Activated CD8-positive, alpha-beta memory T cell treated with anti-CD3 and anti-CD28 coated beads, Interleukin-2, amount 50 U/mL, for 48 hours (primary cell): ENCODE measurements around the gene KCTD10.
A peak's percentile ranks its signal among the peaks of the same experiment; 100 is the strongest.
"Not testable (repeated sequence)": the region's sequence is repeated elsewhere in the genome, so short reads cannot be mapped to it uniquely, and the experiment has no call there.

Experiments
- DNase-seq: peaks from one replicate; pipeline ENCODE4 v3.0.0-alpha.2; 2020

The KCTD10 gene

GRCh38 chr12:109446869-109447268 lies 30.2 kb downstream of the KCTD10 start:
- DNase-seq = no peak

DNA sequence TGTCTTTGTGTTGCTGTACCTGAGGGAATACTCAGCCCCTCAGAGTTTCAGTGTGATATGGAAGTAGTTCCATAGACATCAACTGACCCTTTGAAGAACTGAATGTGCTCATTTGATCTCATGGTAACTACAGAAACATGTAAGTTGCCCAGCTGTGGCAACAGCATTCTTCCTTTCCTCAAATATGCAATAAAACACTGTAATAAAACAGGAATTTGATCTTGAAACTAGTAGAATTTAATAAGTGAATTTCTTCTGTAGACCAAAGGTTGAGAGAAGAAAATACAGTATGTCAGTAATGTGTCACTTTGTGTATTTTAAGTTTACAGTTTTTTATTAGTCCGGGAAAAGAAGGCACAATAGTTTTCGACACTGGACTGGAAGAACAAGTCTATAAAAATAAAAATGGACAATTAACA lies 31.9 kb downstream of the KCTD10 start:
- DNase-seq = no peak

- no peak for DNase-seq
Measured at GRCh38 chr12:109444259-109444658, 32.8 kb downstream of the KCTD10 start.

DNA sequence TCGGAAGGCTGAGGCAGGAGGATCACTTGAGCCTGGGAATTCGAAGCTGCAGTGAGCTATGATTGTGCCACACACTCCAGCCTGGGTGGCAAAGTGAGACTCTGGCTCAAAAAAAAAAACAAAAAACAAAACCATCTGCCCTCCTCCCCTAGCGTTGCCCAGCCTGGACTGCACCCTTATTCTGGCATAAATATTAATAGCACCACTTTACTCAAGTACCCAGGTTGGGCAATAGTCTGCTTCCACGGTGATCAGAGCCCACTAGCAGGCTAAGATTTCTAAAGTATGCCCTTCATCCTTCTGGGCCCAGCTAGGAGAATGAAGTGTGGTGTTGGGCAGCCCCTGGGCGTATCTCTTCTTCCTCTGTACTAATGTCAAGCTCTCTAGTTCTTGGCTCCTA lies 33.3 kb downstream of the KCTD10 start:
- DNase-seq = no peak

GRCh38 chr12:109440851-109441490 lies 36.1 kb downstream of the KCTD10 start:
- no peak for DNase-seq

- not testable (repeated sequence) for DNase-seq
Measured at GRCh38 chr12:109439951-109440350, 37.1 kb downstream of the KCTD10 start.

GRCh38 chr12:109439181-109439580 lies 37.9 kb downstream of the KCTD10 start:
- no peak for DNase-seq

DNA sequence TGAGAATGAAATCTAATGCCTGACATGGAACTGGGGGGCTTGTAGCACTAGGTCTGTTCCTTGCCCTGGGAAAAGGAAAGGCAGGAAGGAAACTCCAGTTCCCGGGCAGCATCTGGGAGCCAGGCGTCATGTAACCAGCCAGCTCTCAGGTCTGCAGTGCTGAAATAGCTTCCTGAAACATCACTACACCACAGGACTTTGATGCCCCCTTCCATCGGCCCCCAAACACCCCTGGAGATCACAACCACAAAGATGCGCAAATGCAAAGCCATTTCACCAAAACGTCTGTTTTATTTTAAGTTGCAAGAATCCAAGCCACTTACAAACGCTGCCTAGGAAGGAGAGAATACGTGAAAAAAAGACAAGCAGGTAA lies 40.9 kb downstream of the KCTD10 start:
- no peak for DNase-seq

DNA sequence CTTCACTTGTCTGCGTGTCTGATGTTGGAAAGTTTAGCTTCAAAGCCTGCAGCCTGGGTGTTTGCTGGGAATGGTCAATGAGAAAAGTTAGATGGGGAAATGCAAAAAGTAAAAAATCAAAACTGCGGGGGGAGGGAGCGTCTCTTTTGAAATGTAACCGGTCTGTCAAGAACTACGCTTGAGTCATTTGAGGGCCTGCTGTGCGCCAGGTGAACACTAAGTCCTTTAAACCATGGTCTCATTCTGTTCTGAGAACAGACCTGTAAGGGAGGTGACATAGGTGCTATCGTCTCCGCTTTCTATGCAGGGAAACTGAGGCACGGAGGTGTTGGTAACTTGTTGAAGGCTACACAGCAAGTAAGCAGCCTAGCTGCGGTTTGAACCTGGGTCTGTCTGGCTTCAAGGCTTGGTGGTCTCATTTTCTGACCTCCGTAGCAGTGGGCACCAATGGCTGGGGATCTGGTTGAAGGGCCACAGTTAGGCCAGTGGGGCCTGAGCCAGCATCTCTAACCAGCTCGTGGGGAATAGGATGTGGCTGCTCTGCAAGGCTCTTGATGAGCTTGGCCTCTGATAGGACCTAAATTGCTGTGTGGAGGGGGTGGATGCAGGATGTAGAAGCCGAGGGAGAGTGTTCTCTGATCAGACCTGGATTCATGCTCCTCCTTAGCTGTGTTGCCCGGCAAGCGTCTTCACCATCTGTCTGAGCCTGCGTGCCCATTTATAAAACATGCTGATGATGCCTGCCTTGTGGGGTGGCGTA lies 41.5 kb downstream of the KCTD10 start:
- DNase-seq = no peak

DNA sequence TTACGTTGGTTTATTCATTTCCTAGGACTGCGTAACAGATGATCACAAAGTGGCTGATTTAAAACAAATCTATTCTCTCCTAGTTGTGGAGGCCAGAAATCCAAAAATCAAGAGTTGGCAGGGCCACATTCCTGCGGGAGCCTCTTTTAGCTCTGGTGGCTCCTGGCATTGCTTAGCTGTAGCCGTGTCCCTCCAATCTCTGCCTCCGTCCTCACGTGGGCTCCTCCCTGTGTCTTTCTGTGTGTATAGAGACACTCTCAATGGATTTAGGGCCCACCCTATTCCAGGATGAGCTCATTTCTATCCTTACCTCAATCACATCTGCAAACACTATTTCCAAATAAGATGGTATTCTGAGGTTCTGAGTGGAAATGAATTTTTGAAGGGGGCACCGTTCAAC lies 42.5 kb downstream of the KCTD10 start:
- DNase-seq = no peak

GRCh38 chr12:109433618-109434017 lies 43.5 kb downstream of the KCTD10 start:
- no peak for DNase-seq

- peak; percentile 88 for DNase-seq
Measured at GRCh38 chr12:109432842-109433304, 44.2 kb downstream of the KCTD10 start.

DNA sequence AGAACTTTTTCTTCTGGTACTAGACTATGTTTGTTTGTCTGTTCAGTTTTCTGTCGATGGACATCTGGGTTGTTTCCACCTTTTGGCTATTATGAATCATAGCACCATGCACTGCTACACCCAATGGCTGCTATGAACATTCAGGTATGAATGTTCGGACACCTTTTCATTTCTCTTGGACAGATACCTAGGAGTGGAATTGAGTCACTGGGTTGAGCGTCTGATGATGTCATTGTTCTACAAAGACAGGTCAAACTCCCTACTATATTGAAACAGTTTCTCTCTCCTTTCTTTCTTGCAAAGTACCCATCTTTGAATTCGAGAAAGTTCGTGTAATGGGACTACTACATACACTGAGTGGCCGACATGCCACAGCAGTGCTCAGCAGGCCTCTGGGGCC lies 44.7 kb downstream of the KCTD10 start:
- no peak for DNase-seq

DNA sequence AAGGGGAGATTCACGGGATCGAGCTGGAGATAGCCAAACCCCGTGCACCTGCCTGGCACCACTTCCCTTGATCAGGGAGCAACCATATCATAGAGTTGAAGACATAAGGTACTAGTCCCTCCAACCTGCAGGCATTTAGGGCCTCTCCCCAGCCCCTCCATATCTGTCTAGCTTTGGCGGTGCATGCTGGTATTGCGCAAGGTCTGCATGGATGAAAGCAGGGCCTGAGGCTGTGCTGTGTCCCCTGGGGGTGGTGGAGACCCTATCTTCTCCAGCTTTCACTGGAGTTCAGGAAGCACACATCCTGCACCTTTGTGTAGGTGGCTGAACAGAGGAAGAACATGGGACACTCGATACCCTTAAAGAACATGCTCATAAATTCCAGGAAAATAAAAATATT lies 46.9 kb downstream of the KCTD10 start:
- DNase-seq = no peak

GRCh38 chr12:109428804-109429203 lies 48.3 kb downstream of the KCTD10 start:
- not testable (repeated sequence) for DNase-seq

DNA sequence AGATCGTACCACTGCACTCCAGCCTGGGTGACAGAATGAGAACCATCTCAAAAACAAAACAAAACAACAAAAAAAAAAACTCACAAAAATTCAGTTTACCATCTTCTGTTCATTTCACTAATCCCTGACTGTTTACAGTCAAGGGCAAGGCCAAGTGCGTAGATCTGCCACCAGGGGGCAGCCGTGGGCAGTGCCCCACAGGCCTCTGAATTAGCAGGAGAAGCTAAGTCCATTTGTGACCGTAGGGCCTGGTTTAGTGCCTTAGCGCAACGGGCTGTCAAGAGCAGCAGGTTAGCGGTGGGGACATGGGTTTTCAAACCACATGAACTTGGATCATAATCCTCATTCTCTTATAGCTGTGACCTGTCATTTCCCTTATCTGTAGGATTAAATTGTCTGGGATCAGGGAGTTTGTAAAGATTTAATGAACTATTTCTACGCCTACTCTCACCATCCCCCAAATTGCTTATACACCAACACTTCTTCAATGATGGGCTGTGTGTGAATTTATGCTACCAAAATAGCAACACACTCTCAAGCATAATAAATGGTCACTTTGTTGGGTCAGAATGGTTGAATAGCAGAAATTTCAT lies 49.0 kb downstream of the KCTD10 start:
- peak; percentile 90 for DNase-seq

DNA sequence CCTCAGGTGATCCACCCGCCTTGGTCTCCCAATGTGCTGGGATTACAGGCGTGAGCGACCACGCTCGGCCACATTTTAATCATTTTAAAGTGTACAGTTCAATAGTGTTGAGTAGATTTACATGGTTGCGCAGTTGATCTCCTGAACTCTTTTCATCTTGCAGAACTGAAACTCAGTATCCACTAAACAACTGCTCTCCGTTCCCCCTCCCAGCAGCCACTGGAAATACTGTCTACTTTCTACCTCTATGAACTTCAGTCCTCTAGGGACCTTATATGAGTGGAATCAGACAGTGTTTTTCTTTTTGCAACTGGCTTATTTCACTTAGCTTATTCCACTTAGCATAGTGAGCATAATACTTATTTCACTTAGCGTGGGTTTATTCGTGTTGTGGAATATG lies 53.7 kb downstream of the KCTD10 start:
- no peak for DNase-seq

DNA sequence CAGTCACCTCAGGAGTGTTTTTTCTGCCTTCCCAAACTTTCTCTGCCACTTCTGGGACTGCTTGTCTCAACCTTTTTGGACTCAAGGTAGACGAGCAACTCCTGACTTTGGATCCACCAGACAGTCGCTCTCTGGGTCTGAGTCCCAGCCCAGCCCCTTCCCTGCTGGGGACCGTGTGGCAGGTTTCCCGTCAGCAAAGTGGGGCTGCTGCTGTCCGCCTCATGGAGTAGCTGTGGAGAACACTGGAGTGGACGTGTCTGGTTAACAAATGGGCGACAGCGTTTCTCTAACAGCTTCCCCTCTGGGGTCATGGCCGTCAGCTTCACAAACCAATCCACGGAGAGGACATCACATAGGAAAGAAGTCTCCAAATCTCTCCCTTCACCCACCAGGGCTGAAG lies 54.8 kb downstream of the KCTD10 start:
- no peak for DNase-seq

DNA sequence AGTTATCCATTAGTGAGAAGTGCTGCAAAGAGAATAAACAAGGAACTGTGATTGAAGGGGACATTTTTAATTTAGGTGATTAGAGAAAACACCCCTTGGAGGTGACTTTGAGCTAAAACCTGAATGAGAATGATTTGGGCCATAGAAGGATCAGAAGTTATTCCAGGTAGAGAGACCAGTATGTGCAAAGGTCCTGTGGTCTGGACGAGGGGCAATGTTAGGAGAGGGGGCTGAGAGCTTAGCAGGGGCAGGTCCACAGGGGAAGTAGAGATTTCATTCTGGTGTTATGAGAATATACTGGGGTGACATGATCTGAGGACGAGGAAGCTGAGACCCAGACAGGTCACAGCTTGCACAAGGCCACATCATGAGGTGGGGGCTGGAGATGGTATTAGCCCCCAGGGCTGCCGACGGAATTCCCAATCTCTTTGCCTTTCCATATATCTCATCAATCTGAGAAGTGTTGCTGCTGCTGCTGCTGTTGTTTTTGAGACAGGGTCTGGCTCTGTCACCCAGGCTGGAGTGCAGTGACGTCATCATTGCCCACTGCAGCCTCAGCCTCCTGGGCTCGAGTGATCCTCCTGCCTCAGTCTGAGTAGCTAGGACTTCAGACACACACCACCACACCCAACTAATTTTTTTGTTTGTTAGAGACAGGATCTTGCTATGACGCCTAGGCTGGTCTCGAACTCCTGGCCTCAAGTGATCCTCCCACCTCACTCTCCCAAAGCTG lies 55.6 kb downstream of the KCTD10 start:
- no peak for DNase-seq

DNA sequence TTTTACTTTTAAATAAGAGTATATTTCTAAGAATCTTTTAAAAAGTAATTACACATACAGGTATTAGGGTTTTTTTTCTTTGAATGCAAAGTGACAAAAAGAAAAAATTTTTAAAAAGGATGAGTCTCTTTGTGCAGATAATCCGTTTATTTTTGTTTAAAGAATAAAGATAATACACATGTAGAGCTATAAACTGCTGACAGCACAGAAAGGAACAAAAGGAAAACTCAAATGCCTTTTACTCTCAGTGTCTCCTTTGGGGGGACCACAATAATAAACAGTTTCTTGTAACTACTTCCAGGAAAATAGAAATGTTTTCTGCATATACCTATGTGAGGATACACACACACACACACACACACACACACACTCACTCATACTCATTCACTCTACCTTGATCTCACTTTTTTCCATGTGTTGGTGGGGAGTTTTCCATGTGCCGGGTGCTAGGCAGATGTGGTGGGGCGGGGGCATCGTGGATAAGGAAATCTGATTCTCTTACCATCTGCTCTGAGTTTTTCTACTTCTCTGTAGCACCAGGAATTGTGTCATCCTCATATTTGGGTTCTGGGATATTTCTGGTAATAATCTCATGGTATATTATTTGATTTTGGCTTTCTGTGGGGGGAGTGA lies 58.1 kb downstream of the KCTD10 start:
- DNase-seq = no peak

- not testable (repeated sequence) for DNase-seq
Measured at GRCh38 chr12:109406147-109406546, 71.0 kb downstream of the KCTD10 start.

DNA sequence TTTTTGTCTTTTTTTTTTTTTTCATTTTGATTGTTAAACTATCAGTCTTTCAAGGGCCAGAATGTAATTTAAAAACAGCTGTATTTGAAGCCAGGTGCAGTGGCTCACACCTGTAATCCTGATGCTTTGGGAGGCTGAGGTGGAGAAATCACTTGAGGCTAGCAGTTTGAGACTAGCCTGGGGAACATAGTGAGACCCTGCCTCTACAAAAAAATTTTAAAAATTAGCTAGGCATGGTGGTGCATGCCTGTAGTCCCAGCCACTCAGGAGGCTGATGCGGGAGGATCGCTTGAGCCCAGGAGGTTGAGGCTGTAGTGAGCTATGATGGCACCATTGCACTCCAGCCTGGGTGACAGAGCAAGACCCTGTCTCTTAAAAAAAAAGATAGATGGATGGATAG lies 72.3 kb downstream of the KCTD10 start:
- DNase-seq = not testable (repeated sequence)
